ENCODE data around the gene PACSIN3.
"Not testable (repeated sequence)": the region's sequence is repeated elsewhere in the genome, so short reads cannot be mapped to it uniquely, and the experiment has no call there.

Gene PACSIN3

DNA sequence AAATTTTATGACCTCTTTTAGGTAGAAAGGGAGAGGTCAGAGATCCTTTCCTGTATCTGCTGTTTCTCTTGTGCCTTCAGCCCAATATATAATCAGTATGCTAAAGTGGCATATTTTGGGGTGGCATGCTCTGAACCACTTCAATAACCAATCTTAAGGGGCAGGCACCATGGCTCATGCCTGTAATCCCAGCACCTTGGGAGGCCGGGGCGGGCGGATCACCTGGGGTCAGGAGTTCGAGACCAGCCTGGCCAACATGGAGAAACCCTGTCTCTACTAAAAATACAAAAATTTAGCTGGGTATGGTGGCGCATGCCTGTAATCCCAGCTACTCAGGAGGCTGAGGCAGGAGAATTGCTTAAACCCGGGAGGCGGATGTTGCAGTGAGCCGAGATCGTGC is 11.9 kb upstream of the PACSIN3 start:
- DNase-seq, result not testable (repeated sequence)

DNA sequence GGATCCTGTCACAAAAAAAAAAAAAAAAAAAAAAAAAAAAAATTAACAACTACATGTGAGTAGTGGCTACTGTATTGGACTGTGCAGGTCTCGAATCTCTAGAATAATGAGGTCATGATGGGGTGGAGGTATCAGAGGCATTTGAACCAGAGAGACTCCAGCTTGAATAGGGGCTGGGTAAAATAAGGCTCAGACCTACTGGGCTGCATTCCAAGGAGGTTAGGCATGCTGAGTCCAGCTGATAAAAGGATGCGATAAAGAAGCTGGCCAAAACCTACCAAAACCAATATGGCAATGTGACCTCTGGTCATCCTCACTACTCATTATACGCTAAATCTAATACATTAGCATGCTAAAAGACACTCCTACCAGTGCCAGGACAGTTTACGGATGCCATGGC is 5.9 kb upstream of the PACSIN3 start:
- DNase-seq, result no peak

DNA sequence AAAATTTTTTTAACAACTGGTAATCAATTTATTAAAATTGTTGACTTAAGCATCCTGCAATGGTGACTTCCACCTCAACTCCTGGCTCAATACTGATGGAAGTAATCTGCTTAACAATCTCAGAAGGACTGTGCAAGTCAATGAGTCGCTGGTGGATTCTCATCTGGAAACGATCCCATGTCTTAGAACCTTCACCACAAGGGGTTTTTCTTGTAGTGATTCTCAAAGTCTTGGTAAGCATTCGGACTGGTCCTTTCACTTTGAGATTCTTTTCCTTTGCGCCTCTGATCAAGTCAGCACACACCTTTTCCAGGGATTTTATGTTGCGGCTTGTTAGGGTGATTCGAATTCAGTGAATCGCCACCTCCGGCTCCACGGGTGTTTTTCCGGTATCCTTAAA is 4.9 kb upstream of the PACSIN3 start:
- not testable (repeated sequence) for DNase-seq

DNA sequence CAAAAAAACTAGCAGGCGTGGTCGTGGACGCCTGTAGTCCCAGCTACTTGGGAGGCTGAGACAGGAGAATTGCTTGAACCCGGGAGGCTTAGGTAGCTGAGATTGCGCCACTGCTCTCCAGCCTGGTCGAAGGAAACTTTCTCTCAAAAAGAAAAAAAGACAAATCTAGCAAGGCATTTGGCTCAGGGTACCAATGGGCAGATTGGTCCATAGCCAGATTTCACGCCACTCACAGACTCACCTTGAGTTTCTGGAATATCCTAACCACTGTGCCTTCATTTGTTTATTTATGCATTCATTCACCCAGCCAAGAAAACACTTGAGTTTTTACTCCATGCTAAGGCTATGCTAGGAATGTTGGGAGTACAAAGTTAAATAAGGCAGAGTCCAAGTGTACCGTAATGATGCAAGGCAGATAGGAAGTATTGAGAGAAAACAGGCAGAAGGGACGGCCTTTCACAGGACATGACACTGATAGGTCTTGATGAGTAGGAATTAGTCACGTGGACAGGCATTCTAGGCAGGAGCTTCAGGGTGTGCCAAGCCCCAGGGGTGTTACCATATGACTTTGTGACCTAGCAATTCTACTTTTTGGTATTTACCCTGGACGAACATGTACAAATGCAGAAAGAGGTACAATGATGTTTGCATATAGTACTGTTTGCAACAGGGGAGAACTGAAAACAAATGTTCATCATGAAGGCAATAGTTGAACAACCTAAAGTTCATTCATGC is 3.0 kb upstream of the PACSIN3 start:
- no peak for DNase-seq

DNA sequence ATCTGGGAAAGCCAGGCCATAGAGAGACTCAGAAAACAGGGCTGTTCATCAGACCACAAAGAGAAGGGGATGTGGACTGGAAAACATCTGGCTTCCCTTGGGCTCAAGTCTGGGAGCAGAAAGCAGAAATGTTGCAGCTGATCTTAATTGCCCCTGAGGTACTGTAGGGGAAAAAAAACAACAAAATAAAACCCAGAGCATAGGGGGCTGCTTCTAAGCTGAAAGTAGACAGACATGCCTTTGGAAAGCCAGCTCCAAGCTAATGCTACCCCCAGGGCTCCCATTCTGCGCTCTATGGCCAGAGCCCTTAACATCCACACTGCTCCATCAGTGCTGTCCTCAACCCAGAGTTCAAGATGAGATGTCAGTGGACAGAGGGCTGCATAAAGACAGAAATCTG is 2.0 kb upstream of the PACSIN3 start:
- no peak for DNase-seq

DNA sequence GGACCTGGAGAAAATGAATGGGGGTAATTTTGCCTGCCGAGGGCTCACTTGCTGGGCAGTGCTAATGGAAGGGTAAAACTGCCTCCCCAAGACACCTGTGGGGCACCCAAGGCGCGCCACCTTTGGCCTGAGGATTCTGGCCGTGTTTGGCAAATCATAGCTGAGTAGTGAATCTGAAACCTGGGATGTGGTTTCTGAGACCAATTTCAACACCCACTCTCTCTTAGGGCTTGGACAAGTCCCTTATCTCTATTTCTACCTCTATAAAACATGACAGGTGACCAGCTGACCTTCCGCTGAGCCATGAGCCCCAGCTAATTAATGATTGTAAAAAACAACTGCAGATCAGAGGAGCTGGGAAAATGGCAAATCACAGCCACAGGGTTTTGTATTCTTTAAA is 1.5 kb upstream of the PACSIN3 start:
- no peak for DNase-seq

DNA sequence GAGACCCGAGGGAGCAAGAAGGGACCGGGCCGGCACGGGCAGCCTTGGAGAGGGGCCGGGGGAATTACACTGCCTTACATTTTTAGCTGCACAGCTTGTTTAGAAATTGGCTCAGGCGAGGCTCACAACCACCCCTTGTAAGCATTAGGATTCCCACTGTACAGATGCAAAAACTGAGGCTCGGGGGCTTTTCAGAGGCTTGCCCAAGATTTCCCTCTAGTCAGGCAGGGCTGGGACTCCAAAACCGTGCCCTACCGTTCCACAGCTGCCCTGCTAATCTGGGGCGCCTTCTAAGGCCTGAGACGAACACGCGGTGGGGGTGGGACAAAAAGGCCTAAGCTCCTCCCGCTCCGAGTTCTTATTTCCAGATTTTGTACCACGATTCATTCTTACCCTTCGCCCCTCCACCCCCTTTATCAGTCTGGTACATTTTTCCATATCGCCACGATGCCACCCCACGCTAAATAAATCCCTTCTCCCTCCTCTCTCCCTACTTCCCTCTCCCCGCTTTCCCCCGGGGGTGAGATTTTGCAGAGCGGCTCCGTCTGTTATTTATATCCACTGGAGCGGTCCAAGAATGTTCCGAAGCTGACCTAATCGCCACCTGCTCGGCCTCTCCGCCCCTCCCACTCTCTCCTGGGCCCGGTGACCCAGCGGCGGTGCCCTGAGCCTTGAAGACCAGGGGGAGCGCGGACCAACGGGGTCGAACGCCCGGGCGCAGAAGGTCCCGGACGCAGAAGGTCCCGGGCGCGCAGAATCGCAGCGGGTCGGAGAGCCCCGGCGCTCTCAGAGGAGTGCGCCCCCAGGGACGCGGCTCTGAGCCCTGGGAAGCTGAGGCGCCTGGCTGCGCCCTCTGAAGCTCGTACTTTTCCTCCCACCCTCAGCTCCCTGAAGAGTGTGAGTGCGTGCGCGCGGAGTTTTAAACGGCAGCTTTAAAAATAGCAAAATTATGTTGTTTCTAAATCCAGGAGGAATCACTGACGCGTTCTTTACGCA is 764 bp upstream of the PACSIN3 start:
- DNase-seq, result peak in 29 of 56 donors; percentile 16 to 79 (median 37)

DNA sequence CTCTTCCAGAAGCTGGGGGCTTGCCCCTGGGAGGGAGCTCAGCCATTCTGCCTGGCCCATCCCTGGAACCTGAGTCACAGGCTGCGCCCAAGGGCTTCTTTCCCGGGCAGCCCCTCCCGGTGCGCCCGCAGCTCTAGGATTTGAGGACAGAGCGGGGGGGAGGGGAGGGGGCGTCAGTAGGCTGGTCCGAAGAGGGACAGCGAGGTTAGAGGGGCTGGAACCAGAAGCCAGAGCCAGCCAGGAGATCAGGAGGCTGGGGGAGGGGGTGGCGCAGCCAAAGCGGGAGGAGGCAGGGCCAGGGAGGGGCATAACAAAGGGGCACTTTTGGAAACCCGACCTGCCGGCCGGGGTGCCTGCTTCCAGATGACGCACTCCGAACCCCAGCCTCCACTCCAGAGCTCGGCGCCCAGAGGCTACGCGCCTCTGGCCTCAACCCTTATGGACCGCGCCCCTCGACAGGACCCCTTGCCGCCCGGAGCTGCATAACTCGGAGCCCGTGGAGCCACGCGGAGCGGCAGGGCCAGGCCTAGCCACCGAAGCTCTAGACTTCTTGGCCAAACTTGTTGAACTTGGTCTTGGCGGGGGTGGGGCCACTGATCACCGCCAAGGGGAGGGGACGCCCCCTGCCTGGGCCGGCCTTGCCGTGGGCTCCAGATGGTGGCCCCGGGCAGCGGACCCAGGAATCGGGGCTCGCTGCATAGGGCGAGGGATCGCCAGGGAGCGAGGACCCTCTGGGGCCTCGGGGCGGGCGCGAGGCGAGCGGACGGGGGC is 744 bp downstream of the PACSIN3 start:
- DNase-seq, result peak in 32 of 56 donors; percentile 12 to 68 (median 48)

DNA sequence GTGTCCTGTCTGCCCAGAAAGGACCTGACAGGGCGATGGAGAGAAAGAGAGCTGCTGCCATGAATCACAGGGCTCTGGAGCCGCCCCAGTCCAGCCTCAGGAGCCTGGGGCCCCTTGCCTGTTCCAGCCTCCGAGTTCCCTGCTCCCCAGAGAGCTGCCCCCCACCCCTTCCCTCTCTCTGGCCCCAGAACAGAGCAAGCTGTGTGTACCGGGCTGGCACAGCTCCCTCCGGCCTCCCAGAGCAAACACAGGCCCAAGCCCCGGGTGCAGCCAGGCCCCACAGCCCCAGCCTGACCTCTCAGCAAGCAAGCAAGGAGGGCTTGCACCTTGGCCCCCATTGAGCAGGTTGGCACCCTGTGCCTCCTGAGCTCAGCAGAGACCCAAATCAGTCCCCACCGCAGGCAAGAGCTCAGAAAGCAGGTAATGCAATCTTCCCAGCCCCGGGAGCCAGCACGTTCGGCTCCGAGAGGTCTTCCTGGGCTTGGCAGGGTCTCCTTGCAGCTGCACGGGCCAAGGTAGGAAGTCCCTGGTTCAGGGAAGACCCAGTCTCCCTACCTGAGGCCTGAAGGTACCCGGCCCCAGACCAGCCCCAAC is 1.4 kb downstream of the PACSIN3 start:
- DNase-seq, result peak in 55 of 56 donors; percentile 35 to 93 (median 79)

DNA sequence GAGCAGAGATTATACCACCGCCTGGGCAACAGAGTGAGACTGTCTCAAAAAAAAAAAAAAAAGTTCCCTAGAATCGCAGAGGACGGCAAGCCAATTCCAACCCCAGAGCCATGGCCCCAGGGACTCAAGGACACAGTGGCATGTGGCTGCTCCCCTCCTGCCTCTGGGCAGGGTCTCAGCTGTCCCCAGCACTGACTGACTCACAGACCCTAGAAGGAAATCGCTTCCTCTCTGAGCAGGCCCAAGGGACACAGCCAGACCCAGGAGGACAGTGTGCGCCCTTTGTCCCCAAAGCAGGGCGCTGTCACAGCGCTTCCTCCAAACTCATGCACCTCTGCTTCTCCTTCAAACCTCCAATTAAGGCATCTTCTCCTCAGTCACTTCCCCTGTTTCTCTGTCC is 2.3 kb downstream of the PACSIN3 start:
- DNase-seq, result no peak

DNA sequence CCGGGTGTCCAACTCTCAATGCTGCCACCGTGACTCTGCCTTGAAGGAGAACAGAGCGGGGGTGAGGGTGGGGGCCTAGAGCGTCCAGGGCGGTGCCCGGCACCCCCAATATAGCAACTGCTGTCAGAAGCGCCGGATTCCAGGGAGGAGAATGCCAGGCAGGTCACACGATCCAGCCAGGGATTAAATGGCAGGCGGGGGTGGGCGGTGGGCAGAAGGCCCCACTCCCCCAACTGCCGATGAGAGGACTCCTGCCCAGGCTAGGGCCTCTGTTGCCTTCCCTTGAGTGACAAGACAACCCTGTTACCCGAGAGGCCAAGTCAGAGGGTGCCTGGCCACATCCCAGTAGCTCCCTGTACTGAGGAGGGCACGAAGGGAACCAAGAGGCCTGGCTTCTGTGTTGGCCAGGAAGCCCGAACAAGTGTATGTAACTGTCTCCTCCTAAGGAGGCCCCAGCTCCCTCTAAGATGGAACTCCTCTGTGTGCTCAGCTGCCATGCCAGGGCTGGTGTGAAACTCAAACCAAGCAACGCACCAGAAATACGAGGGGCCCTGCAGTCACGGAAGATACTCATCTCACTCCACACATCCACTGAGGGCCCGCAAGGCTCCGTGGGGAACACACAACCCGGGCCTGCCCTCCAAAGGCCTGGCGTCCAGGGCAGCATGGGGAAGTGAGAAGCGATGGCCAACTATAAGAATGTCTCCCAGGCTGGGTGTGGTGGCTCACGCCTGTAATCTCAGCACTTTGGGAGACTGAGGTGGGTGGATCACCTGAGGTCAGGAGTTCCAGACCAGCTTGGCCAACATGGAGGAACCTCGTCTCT is 3.0 kb downstream of the PACSIN3 start:
- no peak for DNase-seq

DNA sequence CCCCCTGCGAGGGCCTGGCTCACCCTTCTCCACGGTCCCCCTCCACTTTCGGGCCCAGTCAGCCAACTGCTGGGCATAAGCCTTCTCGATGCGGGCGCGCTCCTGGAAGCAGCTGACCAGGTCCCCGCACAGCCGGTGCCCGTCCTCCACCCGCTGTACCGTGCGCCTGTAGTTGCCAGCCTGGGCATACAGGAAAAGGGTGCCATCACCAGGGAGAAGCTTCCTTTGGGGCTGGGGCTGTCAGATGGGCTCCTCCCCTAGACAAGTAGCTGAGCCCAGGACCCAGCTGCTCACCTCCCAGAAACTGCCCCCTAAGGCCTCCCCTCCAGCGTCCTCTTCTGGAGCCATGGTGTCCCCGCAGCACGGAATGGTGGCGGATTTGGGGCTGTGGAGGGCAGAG is 3.9 kb downstream of the PACSIN3 start:
- no peak for DNase-seq

DNA sequence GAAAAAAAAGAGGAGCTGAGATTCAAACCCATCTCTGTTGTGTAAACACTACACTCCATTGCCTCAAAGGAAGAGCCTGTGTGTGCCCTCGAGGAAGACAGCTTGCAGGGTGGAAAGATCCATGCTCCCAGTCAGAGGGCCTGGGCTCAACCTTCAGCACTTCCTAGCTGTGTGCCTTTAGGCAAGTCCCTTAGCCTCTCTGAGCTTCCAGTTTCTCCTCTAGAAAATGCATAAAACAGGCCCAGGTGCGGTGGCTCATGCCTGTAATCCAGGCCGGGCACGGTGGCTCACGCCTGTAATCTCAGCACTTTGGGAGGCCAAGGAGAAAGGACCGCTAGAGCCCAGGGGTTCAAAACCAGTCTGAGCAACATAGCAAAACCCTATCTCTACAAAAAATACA is 5.0 kb downstream of the PACSIN3 start:
- no peak for DNase-seq

DNA sequence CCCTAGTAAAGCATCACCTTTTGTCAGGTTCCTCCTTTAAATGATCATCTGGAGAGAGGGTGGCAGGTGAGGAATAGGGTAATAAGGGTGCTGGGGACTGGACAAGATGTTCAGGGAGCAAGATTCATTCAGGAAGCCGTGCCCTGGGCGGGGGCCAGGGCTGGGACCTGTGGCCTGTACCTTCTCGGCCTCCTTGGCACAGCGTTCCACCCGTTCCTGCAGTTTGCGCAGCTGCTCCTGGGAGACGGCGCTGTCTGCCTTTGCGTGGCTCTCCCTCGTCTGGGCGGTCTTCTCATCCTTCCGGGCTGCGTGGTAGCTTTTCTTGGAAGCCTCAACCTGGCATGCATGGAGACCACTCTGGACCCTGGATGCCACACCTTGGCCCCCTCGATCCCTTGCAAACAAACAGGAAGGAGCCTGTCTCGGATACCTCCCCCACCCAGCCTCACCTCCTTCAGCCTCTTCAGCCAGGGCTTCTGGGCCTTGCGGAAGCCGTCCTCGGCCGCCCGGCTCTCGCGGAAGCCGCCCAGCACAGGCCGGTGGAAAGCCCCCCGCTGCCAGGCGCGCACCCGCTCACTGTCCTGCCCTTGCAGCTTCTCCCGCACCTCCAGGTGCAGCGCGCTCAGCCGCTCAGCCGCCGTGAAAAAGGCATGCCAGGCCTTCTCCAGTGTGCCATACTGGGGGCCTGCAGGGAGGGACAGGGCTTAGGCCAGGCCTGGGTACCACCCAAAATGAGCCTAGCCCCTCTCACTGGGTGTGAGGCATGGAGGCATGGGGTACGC is 6.0 kb downstream of the PACSIN3 start:
- DNase-seq, result no peak

DNA sequence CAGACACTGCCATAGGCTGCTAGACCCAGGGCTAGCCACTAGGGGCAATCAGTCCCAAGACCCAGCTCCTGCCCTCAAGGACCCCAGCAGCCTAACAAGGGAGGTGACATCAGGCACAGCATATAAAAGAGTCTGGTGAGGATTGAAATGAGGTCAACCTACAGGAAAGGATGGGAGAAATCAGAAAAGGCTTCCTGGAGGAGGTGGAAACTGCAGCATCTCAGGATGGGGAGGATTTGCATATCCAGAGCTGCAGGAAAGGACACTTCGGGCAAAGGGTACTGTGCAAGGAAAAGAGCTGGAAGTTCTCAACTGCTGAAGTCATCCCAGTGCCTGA is 6.6 kb downstream of the PACSIN3 start:
- peak in 10 of 56 donors; percentile 16 to 40 (median 22) for DNase-seq

DNA sequence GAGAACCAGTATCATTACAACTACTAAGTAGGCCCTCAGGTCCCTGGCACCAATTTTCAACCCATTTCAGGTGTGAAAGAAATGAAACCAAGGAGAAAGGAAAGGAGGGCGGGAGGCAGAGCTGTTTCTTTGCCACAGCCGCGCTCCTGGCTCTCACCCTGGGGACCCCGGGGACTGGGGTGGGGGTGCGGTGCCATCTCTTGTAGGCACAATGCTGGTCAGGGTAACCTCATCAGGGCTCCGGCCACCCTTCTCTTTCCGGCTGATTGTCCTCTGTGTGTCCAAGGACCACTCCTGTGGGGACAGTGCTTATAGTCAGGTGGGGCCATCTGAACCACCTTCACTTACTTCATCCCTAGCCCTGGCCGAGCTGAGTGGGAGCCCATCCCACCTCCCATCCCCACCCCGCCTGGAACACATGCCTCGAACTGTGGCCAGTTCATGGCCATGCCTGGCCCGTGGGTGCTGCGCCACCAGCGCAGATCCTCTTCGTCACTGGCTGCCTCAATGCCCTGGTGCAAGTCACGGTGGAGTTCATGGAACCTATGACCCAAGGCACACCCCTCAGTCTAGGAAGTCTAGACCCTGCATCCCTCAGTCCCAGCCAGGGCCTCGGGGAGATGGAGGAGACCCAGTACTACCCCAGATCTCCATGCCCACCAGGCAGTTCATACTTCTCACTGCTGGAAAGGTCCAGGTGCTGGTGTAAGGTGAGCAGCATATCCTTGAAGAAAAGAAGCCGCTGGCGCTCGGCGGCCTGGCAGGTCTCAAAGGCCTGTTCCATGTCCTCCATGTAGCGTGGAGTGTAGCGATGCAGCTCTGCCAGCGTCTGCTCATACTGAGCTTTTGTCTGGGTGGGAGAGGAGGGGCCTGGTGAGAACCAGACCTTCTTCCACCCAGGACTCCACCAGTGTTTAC is 7.2 kb downstream of the PACSIN3 start:
- peak in 2 of 56 donors; percentile 11 to 20 for DNase-seq

DNA sequence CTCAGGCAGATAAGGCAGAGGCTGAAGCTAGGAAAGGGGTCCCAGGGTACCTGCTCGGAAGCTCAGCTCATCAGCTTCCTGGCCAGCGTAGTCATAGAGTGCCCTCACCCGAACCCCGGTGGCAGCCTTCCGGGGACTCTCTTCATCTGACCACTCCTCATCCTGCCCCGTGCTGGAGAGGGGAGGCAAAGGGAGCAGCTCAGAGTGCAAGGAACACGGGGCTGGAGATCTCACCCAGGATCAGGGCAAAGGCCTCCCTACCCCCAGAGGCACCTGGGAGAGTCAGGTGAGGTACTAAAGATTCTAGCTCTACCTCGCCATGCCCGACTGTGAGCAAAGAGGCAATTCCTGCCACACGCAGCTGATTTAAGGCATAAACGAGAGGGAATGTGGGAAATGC is 7.9 kb downstream of the PACSIN3 start:
- no peak for DNase-seq

DNA sequence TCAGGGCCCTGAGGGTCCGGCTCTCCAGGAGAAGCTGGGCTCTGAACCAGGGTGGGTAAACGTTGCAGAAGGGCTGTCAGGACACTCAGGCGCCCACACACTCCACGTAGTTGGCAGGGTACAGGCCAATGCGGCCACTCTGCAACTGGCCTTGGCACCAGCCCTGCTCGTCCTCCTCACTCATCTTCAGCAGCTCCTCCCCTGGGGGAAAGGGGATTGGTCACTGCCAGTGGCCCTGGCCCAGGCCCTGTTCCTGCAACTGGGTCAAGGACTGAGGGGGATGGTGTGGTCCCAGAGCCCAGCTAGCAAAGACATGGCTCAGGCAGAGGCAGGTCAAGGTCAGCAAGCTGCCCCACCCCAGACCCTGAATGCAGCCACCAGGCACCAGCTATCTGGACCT is 8.4 kb downstream of the PACSIN3 start:
- peak in 1 of 56 donors; percentile 50 for DNase-seq

All from nucleus accumbens (tissue), 56 donors.